Sigmoid colon (tissue), 4 donors: ENCODE measurements around the gene YARS1.

Experiments used
- EP300 ChIP-seq, 4 donors: sonication (generic); formaldehyde crosslinking; IDR thresholded peaks; one replicate each; pipeline ENCODE4 v1.6.1; 2017; ENCODE audit warnings: antibody characterized with exemption in 4 of 4
- POLR2A ChIP-seq, 2 donors: fragments of 450-650 bp; IDR thresholded peaks; one replicate each; pipeline ENCODE4 v1.6.1; 2016; ENCODE audit warnings: antibody characterized with exemption in 2 of 2, mild to moderate bottlenecking in 2 of 2, moderate library complexity in 2 of 2
- POLR2AphosphoS5 ChIP-seq, 4 donors: sonication (generic); formaldehyde crosslinking; IDR thresholded peaks; one replicate each; pipeline ENCODE4 v1.6.1; 2017; ENCODE audit warnings: antibody characterized with exemption in 4 of 4

DNA sequence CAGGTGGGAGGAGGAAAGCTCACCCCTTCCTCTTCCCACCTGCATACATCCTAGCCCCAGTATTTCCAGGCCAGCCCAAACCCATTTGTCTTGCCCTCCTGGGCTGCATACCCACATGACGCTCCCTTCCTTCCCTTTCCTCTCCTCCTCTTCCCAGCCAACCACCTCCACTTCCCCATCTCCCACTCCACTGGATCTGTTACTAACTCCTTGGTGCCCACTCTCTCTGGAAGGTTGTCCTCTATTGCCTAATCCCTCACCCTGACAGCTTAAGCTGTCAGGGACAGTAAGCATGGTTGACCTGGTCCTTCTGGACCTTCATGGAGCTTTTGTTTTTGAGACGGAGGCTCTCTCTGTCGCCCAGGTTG is 91.6 kb downstream of the YARS1 start:
- TF ChIP-seq POLR2AphosphoS5 (IDR thresholded peaks at IDR 0.05) (no peak), POLR2A (IDR thresholded peaks at IDR 0.05) (no peak), EP300 (IDR thresholded peaks at IDR 0.05) (no peak)
